GM19193 (cell line): Measurements from ENCODE around the gene ABHD3.
A peak's percentile ranks its signal among the peaks of the same experiment; 100 is the strongest.

Source experiments
- POLR2A ChIP-seq: IDR thresholded peaks from 4 replicates; pipeline ENCODE4 v1.6.1; 2011; ENCODE audit not compliant: insufficient read depth, insufficient read length; ENCODE audit errors: extremely low read depth

The ABHD3 gene

GRCh38 chr18:21725201-21725600 lies 20.6 kb upstream of the ABHD3 start:
- no peak for TF ChIP-seq POLR2A

DNA sequence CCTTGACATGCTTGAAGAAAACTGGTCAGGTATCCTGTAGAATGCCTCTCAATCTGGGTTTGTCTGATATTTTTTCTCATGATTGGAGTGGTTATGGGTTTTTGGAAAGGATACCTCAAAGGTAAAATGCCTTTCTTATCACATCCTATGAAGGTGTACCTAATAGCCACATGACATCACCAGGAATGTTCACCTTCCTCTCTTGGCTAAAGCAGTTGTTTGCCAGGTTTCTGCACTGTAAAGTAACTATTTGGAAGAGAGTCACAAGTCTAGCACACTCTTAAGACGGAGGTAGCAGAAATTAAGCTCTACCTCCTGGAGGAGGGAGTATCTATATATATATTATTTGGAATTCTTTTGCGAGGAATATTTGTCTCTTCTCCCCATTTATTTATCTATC lies 18.1 kb upstream of the ABHD3 start:
- TF ChIP-seq POLR2A = no peak

GRCh38 chr18:21714474-21714873 lies 9.9 kb upstream of the ABHD3 start:
- no peak for TF ChIP-seq POLR2A

GRCh38 chr18:21706386-21706865 lies 1.9 kb upstream of the ABHD3 start:
- no peak for TF ChIP-seq POLR2A

- peak; percentile 17 for TF ChIP-seq POLR2A
Observed at GRCh38 chr18:21703241-21703820, 1.2 kb downstream of the ABHD3 start.

GRCh38 chr18:21702602-21703001 lies 2.0 kb downstream of the ABHD3 start:
- no peak for TF ChIP-seq POLR2A

DNA sequence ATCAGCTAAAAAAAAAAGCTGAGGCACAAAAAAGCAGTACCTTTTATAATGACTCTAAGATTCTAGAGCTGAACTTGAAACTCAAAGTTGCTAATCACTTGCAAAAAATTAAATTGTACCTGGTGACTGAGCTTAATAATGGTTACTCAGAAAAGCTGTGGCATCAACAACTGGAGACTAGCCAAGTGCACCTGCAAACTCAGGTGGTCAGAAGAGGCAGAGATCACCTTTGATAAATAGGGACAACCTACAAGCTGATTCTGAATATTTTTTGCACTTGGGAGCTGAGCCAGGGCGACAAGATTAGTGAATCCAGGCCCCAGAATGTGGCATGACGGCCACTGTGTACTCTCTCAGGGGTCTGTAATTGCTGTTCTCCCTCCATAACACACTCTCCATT lies 3.0 kb downstream of the ABHD3 start:
- TF ChIP-seq POLR2A = no peak

- TF ChIP-seq POLR2A = no peak
Observed at GRCh38 chr18:21700528-21701075, 4.0 kb downstream of the ABHD3 start.

- no peak for TF ChIP-seq POLR2A
Observed at GRCh38 chr18:21693322-21693721, 11.3 kb downstream of the ABHD3 start.

- no peak for TF ChIP-seq POLR2A
Observed at GRCh38 chr18:21689736-21690135, 14.8 kb downstream of the ABHD3 start.

- TF ChIP-seq POLR2A = no peak
Observed at GRCh38 chr18:21686282-21687105, 18.1 kb downstream of the ABHD3 start.

- no peak for TF ChIP-seq POLR2A
Observed at GRCh38 chr18:21684731-21685130, 19.8 kb downstream of the ABHD3 start.

DNA sequence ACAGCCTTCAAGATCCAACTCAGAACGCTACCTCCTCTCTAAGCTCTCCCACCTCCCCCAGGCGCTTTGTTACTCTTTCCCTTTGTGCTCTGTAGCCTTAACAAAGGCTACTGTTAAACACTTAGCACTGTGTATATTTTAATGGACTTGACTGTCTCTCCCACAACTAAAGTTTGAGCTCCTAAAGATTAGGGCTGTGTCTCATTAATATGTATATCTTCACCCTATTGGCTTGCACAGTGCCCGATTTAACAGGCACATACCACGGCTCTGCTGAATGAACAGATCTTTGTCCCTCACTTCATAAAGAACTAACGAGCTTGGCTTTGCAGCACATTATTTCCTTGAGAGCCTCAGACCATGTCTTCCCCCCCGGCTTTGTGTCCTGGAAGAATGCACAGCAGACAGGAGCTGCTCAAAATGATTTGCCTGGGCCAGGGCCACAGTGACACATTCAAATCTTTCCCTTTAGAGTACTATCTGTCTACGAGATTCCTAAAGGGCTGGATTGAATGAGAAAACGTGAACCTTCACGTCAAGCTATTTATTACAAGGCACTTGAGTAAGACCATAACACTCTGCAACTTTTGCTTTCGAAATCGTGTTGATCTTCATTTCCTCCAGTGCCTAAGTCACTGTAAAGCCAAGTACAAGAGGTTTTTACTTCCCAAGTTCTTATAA lies 22.1 kb downstream of the ABHD3 start:
- no peak for TF ChIP-seq POLR2A

GRCh38 chr18:21680161-21680560 lies 24.4 kb downstream of the ABHD3 start:
- TF ChIP-seq POLR2A = no peak

- no peak for TF ChIP-seq POLR2A
Observed at GRCh38 chr18:21678859-21679258, 25.7 kb downstream of the ABHD3 start.
